Measurements from ENCODE around the gene HLA-DMB. TPM values are rescaled to one million over a fixed set of nuclear protein-coding genes. Genes with fewer than 3 reads are reported as not detected.
A peak's percentile ranks its signal among the peaks of the same experiment; 100 is the strongest.

HLA-DMB gene
- total and polyA plus RNA-seq, 10 of the 15 experiments (the other 5 are each of a cell fraction or from before 2014, with no cell fraction given) = 114 to 173 (median 150) TPM

- TF ChIP-seq BHLHE40 (IDR thresholded peaks at IDR 0.05; ENCODE audit: borderline replicate concordance in 1 of 2, low read depth in 2 of 2, low read length in 1 of 2) (no peak; a peak in 1 of 4 replicates), TCF3 (IDR thresholded peaks at IDR 0.05; ENCODE audit: borderline replicate concordance, insufficient read depth, low read depth, low read length) (no peak), ZNF274 (IDR thresholded peaks at IDR 0.05; ENCODE audit: insufficient read depth, insufficient read length) (no peak), STAT1 (conservative IDR thresholded peaks at IDR 0.05) (no peak), SREBF1 (IDR thresholded peaks at IDR 0.05; ENCODE audit: low read length) (no peak), SIN3A (IDR thresholded peaks at IDR 0.05; ENCODE audit: low read depth, low read length) (no peak), SP1 (IDR thresholded peaks at IDR 0.05; ENCODE audit: low read depth, low read length) (peak; percentile 13), CTCF (IDR thresholded peaks at IDR 0.05 in 2 of 3, conservative IDR thresholded peaks at IDR 0.05 in 1 of 3; ENCODE audit: control insufficient read depth in 2 of 3, extremely low read depth in 1 of 3, insufficient read depth in 1 of 3, low read depth in 3 of 3, low read length in 3 of 3) (peak; percentile 9 to 19 (median 18); a peak in 4 of 6 replicates), FOS (IDR thresholded peaks at IDR 0.05; ENCODE audit: borderline replicate concordance, extremely low read depth, insufficient read length) (no peak), CHD1 (IDR thresholded peaks at IDR 0.05; ENCODE audit: low read depth, low read length) (0 out of 2 replicates have a peak, but pooled peaks have one; percentile 27), YBX1 (IDR thresholded peaks at IDR 0.05) (no peak), PBX3 (IDR thresholded peaks at IDR 0.05; ENCODE audit: insufficient replicate concordance, low read depth, low read length) (no peak), CBFB (IDR thresholded peaks at IDR 0.05; ENCODE audit: low read depth) (no peak), IRF3 (IDR thresholded peaks at IDR 0.05) (no peak), ETV6 (conservative IDR thresholded peaks at IDR 0.05 in 1 of 2, IDR thresholded peaks at IDR 0.05 in 1 of 2; ENCODE audit: borderline replicate concordance in 1 of 2, low read depth in 1 of 2) (no peak), BMI1 (IDR thresholded peaks at IDR 0.05; ENCODE audit: borderline replicate concordance) (no peak), POLR2A (IDR thresholded peaks at IDR 0.05; ENCODE audit: low read depth, low read length) (peak; percentile 19; the same call in 1 of the 2 replicates), JUND (IDR thresholded peaks at IDR 0.05; ENCODE audit: low read depth, low read length) (no peak), POLR2AphosphoS5 (IDR thresholded peaks at IDR 0.05; ENCODE audit: low read length) (peak; percentile 74), CUX1 (IDR thresholded peaks at IDR 0.05; ENCODE audit: insufficient replicate concordance, low read depth, low read length) (no peak), LARP7 (IDR thresholded peaks at IDR 0.05) (peak; percentile 21; the same call in 1 of the 2 replicates)
These were observed 29.0 kb upstream of the HLA-DMB start (continued) for GRCh38 chr6:32969685-32970412.

Data from GM12878 (cell line).